Prostate gland (tissue), 2 donors: ENCODE results near the gene CCNL2.

Experiments
- CTCF ChIP-seq, 4 experiments: fragments of 200-600 bp in 2 of 4; fragments of 450-650 bp in 2 of 4; sonication (generic) in 2 of 4; IDR thresholded peaks; 1 replicate in 3 of 4; 2 replicates in 1 of 4; pipeline ENCODE4 v1.5.1; 2016 to 2019; ENCODE audit warnings: antibody characterized with exemption in 4 of 4, mild to moderate bottlenecking in 2 of 4, moderate library complexity in 2 of 4
- POLR2AphosphoS5 ChIP-seq: sonication (generic); formaldehyde crosslinking; IDR thresholded peaks from one replicate; pipeline ENCODE4 v1.6.1; 2017; ENCODE audit warnings: antibody characterized with exemption

GRCh38 chr1:1359308-1359663, 39.8 kb downstream of the CCNL2 start:
- TF ChIP-seq CTCF (IDR thresholded peaks at IDR 0.05) (no peak), POLR2AphosphoS5 (no peak)
